ENCODE results near the gene SRPK2.

GRCh38 chr7:105213611-105214010 is 175.1 kb downstream of the SRPK2 start:
- TF ChIP-seq CTCF (IDR thresholded peaks at IDR 0.05): no peak
- TF ChIP-seq EZH2 (IDR thresholded peaks at IDR 0.05; ENCODE audit: borderline replicate concordance, insufficient read depth, low read depth, low read length, poor library complexity, severe bottlenecking): no peak
